OCI-LY3 (cell line): Measurements from ENCODE around the gene TTPAL.
A peak's percentile ranks its signal among the peaks of the same experiment; 100 is the strongest.

ENCODE experiments used
- H2AFZ ChIP-seq: fragments of 200-600, 300-600 bp; shearing (Covaris generic); 2 replicates; pipeline ENCODE4 v1.6.0; 2014; ENCODE audit warnings: antibody characterized with exemption, low read depth, low read length
- H3K27ac ChIP-seq: fragments of 200-600, 300-600 bp; sonication (generic); 2 replicates; pipeline ENCODE4 v1.5.1; 2014; ENCODE audit warnings: mild to moderate bottlenecking, low read length, moderate library complexity, mixed read lengths
- H3K27me3 ChIP-seq: fragments of 200-600, 300-600 bp; sonication (generic); 2 replicates; pipeline ENCODE4 v1.6.1; 2014; ENCODE audit warnings: low read depth, low read length, mixed read lengths
- H3K36me3 ChIP-seq: fragments of 200-600, 300-600 bp; sonication (generic); replicated peaks from 2 replicates; pipeline ENCODE3; 2014; ENCODE audit warnings: low read depth, low read length, mixed read lengths
- H3K4me1 ChIP-seq: fragments of 300-600, 200-600 bp; sonication (generic); 2 replicates; pipeline ENCODE4 v1.6.1; 2014; ENCODE audit warnings: low read length, mixed read lengths
- H3K4me2 ChIP-seq: fragments of 200-600, 300-600 bp; sonication (generic); 2 replicates; pipeline ENCODE4 v1.6.1; 2014; ENCODE audit warnings: low read length, mixed read lengths
- H3K4me3 ChIP-seq: fragments of 300-600, 200-600 bp; sonication (generic); 2 replicates; pipeline ENCODE4 v1.5.1; 2014; ENCODE audit warnings: antibody characterized with exemption, mild to moderate bottlenecking, low read length, moderate library complexity
- H3K79me2 ChIP-seq: fragments of 300-600, 200-600 bp; shearing (Covaris generic); 2 replicates; pipeline ENCODE4 v1.6.1; 2014; ENCODE audit warnings: mild to moderate bottlenecking, low read length, mixed read lengths
- H3K9ac ChIP-seq: fragments of 300-600, 200-600 bp; shearing (Covaris generic); 2 replicates; pipeline ENCODE4 v1.6.0; 2014; ENCODE audit warnings: mild to moderate bottlenecking, low read length, moderate library complexity
- H3K9me3 ChIP-seq: fragments of 200-600, 300-600 bp; shearing (Covaris generic); 2 replicates; pipeline ENCODE4 v1.6.1; 2014; ENCODE audit warnings: low read length, mixed read lengths; ENCODE audit not compliant: insufficient read depth
- H4K20me1 ChIP-seq: fragments of 200-600, 300-600 bp; sonication (generic); 2 replicates; pipeline ENCODE4 v1.6.1; 2016; ENCODE audit warnings: low read length, mixed read lengths; ENCODE audit not compliant: insufficient read depth
- EZH2phosphoT487 ChIP-seq: fragments of 200-600 bp; shearing (Covaris generic); IDR thresholded peaks from 2 replicates; pipeline ENCODE4 v1.6.1; 2018; ENCODE audit warnings: antibody characterized with exemption, mixed run types, low read depth
- TF ChIP-seq, protein P1 (sequence below): fragments of 200-600, 300-600 bp; sonication (generic); IDR thresholded peaks from 2 replicates; pipeline ENCODE4 v1.5.1; 2014; ENCODE audit warnings: antibody characterized with exemption, low read length, low read depth

The TTPAL gene

DNA sequence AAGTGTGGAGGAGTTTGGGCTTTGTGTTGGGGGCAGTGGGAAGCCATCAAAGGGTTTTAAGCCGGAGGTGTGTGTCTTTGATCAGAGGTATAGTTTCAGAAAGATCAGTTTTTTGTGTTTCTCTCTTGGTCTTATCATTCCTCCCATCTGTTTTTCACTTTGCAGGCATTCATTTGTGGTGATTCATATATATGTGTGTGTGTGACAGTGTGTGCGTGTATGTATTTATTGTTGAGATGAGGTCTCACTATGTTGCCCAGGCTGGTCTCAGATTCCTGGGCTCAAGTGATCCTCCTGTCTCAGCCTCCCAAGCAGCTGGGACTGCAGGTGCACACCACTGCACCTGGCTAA, 57.3 kb downstream of the TTPAL start:
- TF ChIP-seq EZH2phosphoT487 = no peak
- TF ChIP-seq, protein P1, sequence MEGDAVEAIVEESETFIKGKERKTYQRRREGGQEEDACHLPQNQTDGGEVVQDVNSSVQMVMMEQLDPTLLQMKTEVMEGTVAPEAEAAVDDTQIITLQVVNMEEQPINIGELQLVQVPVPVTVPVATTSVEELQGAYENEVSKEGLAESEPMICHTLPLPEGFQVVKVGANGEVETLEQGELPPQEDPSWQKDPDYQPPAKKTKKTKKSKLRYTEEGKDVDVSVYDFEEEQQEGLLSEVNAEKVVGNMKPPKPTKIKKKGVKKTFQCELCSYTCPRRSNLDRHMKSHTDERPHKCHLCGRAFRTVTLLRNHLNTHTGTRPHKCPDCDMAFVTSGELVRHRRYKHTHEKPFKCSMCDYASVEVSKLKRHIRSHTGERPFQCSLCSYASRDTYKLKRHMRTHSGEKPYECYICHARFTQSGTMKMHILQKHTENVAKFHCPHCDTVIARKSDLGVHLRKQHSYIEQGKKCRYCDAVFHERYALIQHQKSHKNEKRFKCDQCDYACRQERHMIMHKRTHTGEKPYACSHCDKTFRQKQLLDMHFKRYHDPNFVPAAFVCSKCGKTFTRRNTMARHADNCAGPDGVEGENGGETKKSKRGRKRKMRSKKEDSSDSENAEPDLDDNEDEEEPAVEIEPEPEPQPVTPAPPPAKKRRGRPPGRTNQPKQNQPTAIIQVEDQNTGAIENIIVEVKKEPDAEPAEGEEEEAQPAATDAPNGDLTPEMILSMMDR = no peak
- Histone ChIP-seq H3K4me2 (peak overlapping the region; percentile 75), H3K79me2 (peaks cover 7% of the 10 kb centered on the region; the same call in 1 of the 2 replicates), H2AFZ (no peak overlapping the region), H3K27ac (no peak overlapping the region), H4K20me1 (no peaks in the 10 kb centered on the region), H3K4me3 (0 out of 2 replicates have a peak overlapping the region, but pooled peaks have one; percentile 78), H3K9me3 (no peaks in the 10 kb centered on the region), H3K27me3 (no peaks in the 10 kb centered on the region), H3K36me3 (no peaks in the 10 kb centered on the region), H3K9ac (peak overlapping the region; percentile 82; the same call in 1 of the 2 replicates), H3K4me1 (peaks cover 12% of the 10 kb centered on the region)

DNA sequence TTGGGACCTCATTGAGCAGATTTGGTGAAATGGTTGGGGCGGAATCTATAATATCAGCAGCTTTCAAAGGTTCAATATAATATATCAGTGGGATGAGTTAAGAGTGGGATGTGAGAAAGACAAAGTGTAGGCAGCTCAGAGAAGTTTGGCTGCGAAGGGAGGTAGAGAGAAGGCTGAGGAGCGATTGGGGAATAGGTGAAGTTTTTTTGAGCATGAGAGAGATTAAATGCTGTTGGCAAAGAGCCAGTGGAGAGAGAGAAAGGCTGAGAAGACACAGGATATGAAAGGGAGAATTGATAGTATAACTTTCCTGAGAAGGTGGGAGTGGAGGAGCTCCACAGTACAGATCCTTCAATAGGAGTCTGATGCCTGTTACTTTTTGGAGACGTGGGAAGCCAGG, 58.3 kb downstream of the TTPAL start:
- H4K20me1 ChIP-seq = no peaks in the 10 kb centered on the region
- no peak overlapping the region for H3K4me2 ChIP-seq
- TF ChIP-seq, protein P1 = no peak
- no peak for TF ChIP-seq EZH2phosphoT487
- H3K79me2 ChIP-seq = peaks cover 7% of the 10 kb centered on the region; the same call in 1 of the 2 replicates
- H3K4me1 ChIP-seq = peaks cover 12% of the 10 kb centered on the region
- H3K4me3 ChIP-seq = no peak overlapping the region
- no peaks in the 10 kb centered on the region for H3K27me3 ChIP-seq
- no peak overlapping the region for H3K27ac ChIP-seq
- H2AFZ ChIP-seq = no peak overlapping the region
- H3K36me3 ChIP-seq = no peaks in the 10 kb centered on the region
- no peaks in the 10 kb centered on the region for H3K9me3 ChIP-seq
- no peak overlapping the region for H3K9ac ChIP-seq

DNA sequence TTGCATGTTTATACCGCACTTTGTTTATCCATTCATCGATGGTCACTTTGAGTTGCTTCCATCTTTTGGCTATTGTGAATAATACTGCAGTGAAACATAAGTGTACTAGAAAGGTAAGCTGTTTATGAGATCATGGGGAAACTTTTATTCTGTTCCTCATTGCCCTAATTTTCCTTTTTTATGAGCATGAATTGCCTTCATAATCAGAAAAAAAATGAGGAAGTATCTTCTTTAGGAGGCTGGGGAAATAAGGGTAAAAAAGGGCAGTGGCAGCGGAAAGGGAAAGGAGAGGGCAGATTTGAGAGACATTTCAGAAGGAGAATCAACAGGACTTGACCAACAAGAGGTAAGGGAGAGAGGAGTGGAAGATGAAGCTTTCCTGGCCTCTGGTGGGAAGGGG, 60.5 kb downstream of the TTPAL start:
- Histone ChIP-seq H3K27ac (no peak overlapping the region), H4K20me1 (no peaks in the 10 kb centered on the region), H2AFZ (no peak overlapping the region), H3K9me3 (no peaks in the 10 kb centered on the region), H3K4me1 (peaks cover 7% of the 10 kb centered on the region), H3K36me3 (no peaks in the 10 kb centered on the region), H3K9ac (no peak overlapping the region), H3K27me3 (no peaks in the 10 kb centered on the region), H3K4me2 (no peak overlapping the region), H3K79me2 (peaks cover 7% of the 10 kb centered on the region; the same call in 1 of the 2 replicates), H3K4me3 (no peak overlapping the region)
- TF ChIP-seq, protein P1 = no peak
- TF ChIP-seq EZH2phosphoT487 = no peak

DNA sequence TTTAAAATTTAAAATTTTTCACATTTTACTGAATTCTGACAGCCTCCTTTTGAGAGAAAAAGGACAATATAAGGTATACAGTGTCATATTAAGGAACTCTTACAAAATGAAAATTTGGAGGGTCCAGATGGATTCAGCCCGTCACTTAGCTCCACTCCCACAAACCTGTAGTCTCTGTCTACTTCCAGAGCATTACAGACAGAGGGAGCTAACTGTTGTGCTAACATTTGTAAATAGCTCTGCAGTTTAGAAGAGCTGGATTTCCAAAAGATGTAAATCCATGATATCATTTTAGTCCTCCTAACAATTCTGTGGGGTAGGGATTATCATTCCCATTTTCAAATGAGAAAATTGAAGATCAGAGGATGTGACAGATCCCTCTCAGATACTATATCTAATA, 62.3 kb downstream of the TTPAL start:
- H3K4me3 ChIP-seq = no peak overlapping the region
- H3K36me3 ChIP-seq = no peaks in the 10 kb centered on the region
- H3K4me2 ChIP-seq = no peak overlapping the region
- H3K27ac ChIP-seq = no peak overlapping the region
- no peak for TF ChIP-seq EZH2phosphoT487
- TF ChIP-seq, protein P1 = 0 out of 2 replicates have a peak, but pooled peaks have one; percentile 9
- H3K27me3 ChIP-seq = no peaks in the 10 kb centered on the region
- H2AFZ ChIP-seq = no peak overlapping the region
- H3K4me1 ChIP-seq = peaks cover 4% of the 10 kb centered on the region; the same call in 1 of the 2 replicates
- H4K20me1 ChIP-seq = no peaks in the 10 kb centered on the region
- H3K9ac ChIP-seq = no peak overlapping the region
- no peaks in the 10 kb centered on the region for H3K9me3 ChIP-seq
- H3K79me2 ChIP-seq = 0 out of 2 replicates have a peak, but pooled peaks cover 3% of the 10 kb centered on the region
